HEK293 (cell line): ENCODE results near the gene ZFR.

Experiments used
- CTCF ChIA-PET: fragments of 350-600 bp; formaldehyde crosslinking; extraction: SDS; loops from one replicate; lab custom pipeline; 2021; ENCODE audit warnings: antibody characterized with exemption; lab: Yijun Ruan, JAX
- POLR2A ChIA-PET: fragments of 300-600 bp; formaldehyde crosslinking; extraction: SDS; loops from one replicate; lab custom pipeline; 2020; ENCODE audit warnings: antibody characterized with exemption, inconsistent platforms; lab: Yijun Ruan, JAX
- H3K27ac ChIP-seq: fragments of 200-500 bp; sonication (Bioruptor generic); 2 replicates; pipeline ENCODE4 v1.5.1; 2014; ENCODE audit warnings: low read depth, low read length, control low read depth, inconsistent platforms; ENCODE audit errors: extremely low read depth
- H3K36me3 ChIP-seq, 2 experiments: fragments of 200-500 bp in 1 of 2; sonication (Bioruptor generic) in 1 of 2; 1 replicate in 1 of 2; 2 replicates in 1 of 2; pipeline ENCODE4 v1.5.1; 2014 to 2017; ENCODE audit warnings: inconsistent platforms in 2 of 2, low read length in 2 of 2; ENCODE audit not compliant: control insufficient read depth in 2 of 2, insufficient read depth in 1 of 2
- H3K4me1 ChIP-seq: fragments of 200-500 bp; sonication (Bioruptor generic); 2 replicates; pipeline ENCODE4 v1.5.1; 2014; ENCODE audit warnings: mild to moderate bottlenecking, low read length, inconsistent platforms; ENCODE audit not compliant: control insufficient read depth, insufficient read depth
- H3K4me3 ChIP-seq: 2 replicates; pipeline ENCODE4 v1.5.1; 2011; ENCODE audit warnings: low read depth, mild to moderate bottlenecking, control low read depth, low read length, moderate library complexity
- H3K9me3 ChIP-seq: fragments of 200-500 bp; sonication (Bioruptor generic); 2 replicates; pipeline ENCODE4 v1.5.1; 2014; ENCODE audit warnings: low read depth, low read length, inconsistent platforms; ENCODE audit not compliant: control insufficient read depth, insufficient read depth
- BCL11A ChIP-seq: fragments of 450-650 bp; formaldehyde crosslinking; IDR thresholded peaks from 2 replicates; pipeline ENCODE4 v1.5.1; 2016; ENCODE audit warnings: low read depth, missing biosample characterization, missing genetic modification characterization
- HOXA7 ChIP-seq: sonication (generic); formaldehyde crosslinking; IDR thresholded peaks from 2 replicates; pipeline ENCODE4 v1.8.1; 2022; ENCODE audit warnings: missing genetic modification reagents, borderline replicate concordance
- HOXC10 ChIP-seq: sonication (generic); formaldehyde crosslinking; IDR thresholded peaks from 2 replicates; pipeline ENCODE4 v1.8.1; 2023; ENCODE audit warnings: mild to moderate bottlenecking, missing genetic modification reagents
- RBAK ChIP-seq: fragments of 450-650 bp; formaldehyde crosslinking; IDR thresholded peaks from 2 replicates; pipeline ENCODE4 v1.5.1; 2016; ENCODE audit warnings: missing biosample characterization, missing genetic modification characterization
- SALL2 ChIP-seq: fragments of 450-650 bp; formaldehyde crosslinking; IDR thresholded peaks from 2 replicates; pipeline ENCODE4 v1.5.0; 2017; ENCODE audit warnings: missing biosample characterization, mild to moderate bottlenecking, missing genetic modification characterization, borderline replicate concordance
- SCRT1 ChIP-seq: fragments of 450-650 bp; formaldehyde crosslinking; IDR thresholded peaks from 2 replicates; pipeline ENCODE4 v1.5.1; 2016; ENCODE audit warnings: missing biosample characterization, missing genetic modification characterization, borderline replicate concordance
- YY1 ChIP-seq: fragments of 450-650 bp; formaldehyde crosslinking; IDR thresholded peaks from 2 replicates; pipeline ENCODE4 v1.5.1; 2018; ENCODE audit warnings: missing biosample characterization, missing genetic modification characterization
- ZFHX2 ChIP-seq: fragments of 450-650 bp; formaldehyde crosslinking; conservative IDR thresholded peaks from 2 replicates; pipeline ENCODE4 v1.5.1; 2016; ENCODE audit warnings: missing biosample characterization, missing genetic modification characterization
- ZNF121 ChIP-seq: fragments of 450-650 bp; formaldehyde crosslinking; IDR thresholded peaks from 2 replicates; pipeline ENCODE4 v1.5.1; 2016; ENCODE audit warnings: missing biosample characterization, missing genetic modification characterization
- ZNF140 ChIP-seq: fragments of 450-650 bp; formaldehyde crosslinking; IDR thresholded peaks from 2 replicates; pipeline ENCODE4 v1.5.1; 2016; ENCODE audit warnings: missing biosample characterization, missing genetic modification characterization
- ZNF175 ChIP-seq: fragments of 450-650 bp; formaldehyde crosslinking; IDR thresholded peaks from 2 replicates; pipeline ENCODE4 v1.5.1; 2016; ENCODE audit warnings: missing biosample characterization, missing genetic modification characterization
- ZNF18 ChIP-seq: fragments of 450-650 bp; formaldehyde crosslinking; IDR thresholded peaks from 2 replicates; pipeline ENCODE4 v1.5.1; 2016; ENCODE audit warnings: missing biosample characterization, missing genetic modification characterization
- ZNF292 ChIP-seq: fragments of 450-650 bp; formaldehyde crosslinking; IDR thresholded peaks from 2 replicates; pipeline ENCODE4 v1.5.1; 2016; ENCODE audit warnings: low read depth, missing biosample characterization, missing genetic modification characterization, borderline replicate concordance
- ZNF518A ChIP-seq: fragments of 450-650 bp; formaldehyde crosslinking; conservative IDR thresholded peaks from 2 replicates; pipeline ENCODE4 v1.5.1; 2016; ENCODE audit warnings: low read depth, missing biosample characterization, missing genetic modification characterization
- ZNF544 ChIP-seq: fragments of 450-650 bp; formaldehyde crosslinking; IDR thresholded peaks from 2 replicates; pipeline ENCODE4 v1.5.0; 2017; ENCODE audit warnings: missing biosample characterization, missing genetic modification characterization
- ZNF585B ChIP-seq: fragments of 450-650 bp; formaldehyde crosslinking; IDR thresholded peaks from 2 replicates; pipeline ENCODE4 v1.5.1; 2016; ENCODE audit warnings: missing biosample characterization, missing genetic modification characterization
- ZNF596 ChIP-seq: fragments of 450-650 bp; IDR thresholded peaks from 2 replicates; pipeline ENCODE4 v1.5.0; 2018; ENCODE audit warnings: missing biosample characterization, mild to moderate bottlenecking, missing genetic modification characterization, moderate library complexity
- ZNF704 ChIP-seq: fragments of 450-650 bp; formaldehyde crosslinking; IDR thresholded peaks from 2 replicates; pipeline ENCODE4 v1.5.1; 2016; ENCODE audit warnings: missing biosample characterization, missing genetic modification characterization

Gene ZFR

GRCh38 chr5:32360906-32361305, 83.6 kb downstream of the ZFR start:
- H3K4me1 ChIP-seq: no peaks in the 10 kb centered on the region
- POLR2A ChIA-PET: no interaction called here
- H3K9me3 ChIP-seq: no peaks in the 10 kb centered on the region
- CTCF ChIA-PET: no interaction called here
- H3K36me3 ChIP-seq: peaks cover 72 to 75% of the 10 kb centered on the region in 2 experiments
- no peak overlapping the region for H3K27ac ChIP-seq
- no peak for TF ChIP-seq BCL11A (tag by site-specific recombination)
- no peak for TF ChIP-seq ZNF585B (tag by site-specific recombination)
- TF ChIP-seq YY1 (tag by site-specific recombination): no peak
- no peak for TF ChIP-seq ZNF544 (tag by site-specific recombination)
- no peak for TF ChIP-seq ZNF518A (tag by site-specific recombination)
- TF ChIP-seq HOXA7 (CRISPR knock-in tag): no peak
- H3K4me3 ChIP-seq: no peak overlapping the region

- Histone ChIP-seq H3K4me1 (peaks cover 4% of the 10 kb centered on the region; the same call in 1 of the 2 replicates), H3K36me3 (peaks cover 73 to 74% of the 10 kb centered on the region in 2 experiments), H3K27ac (no peak overlapping the region), H3K9me3 (no peaks in the 10 kb centered on the region), H3K4me3 (no peak overlapping the region)
- POLR2A ChIA-PET: no interaction called here
- TF ChIP-seq SCRT1 (tag by site-specific recombination): no peak
- TF ChIP-seq HOXC10 (CRISPR knock-in tag): no peak
- TF ChIP-seq SALL2 (tag by site-specific recombination): no peak
- no peak for TF ChIP-seq ZNF596
- TF ChIP-seq ZNF175 (tag by site-specific recombination): no peak
- TF ChIP-seq ZNF292 (tag by site-specific recombination): no peak
- CTCF ChIA-PET: interaction anchor here (0.6 kb wide), 1 partner anchor 192 kb away, joined by 3 read pairs; no protein-coding TSS in a partner anchor
Measured at GRCh38 chr5:32358611-32359010, 85.9 kb downstream of the ZFR start.

- CTCF ChIA-PET: no interaction called here
- POLR2A ChIA-PET: no interaction called here
- peaks cover 68 to 70% of the 10 kb centered on the region in 2 experiments for H3K36me3 ChIP-seq
- H3K4me1 ChIP-seq: peaks cover 4% of the 10 kb centered on the region; the same call in 1 of the 2 replicates
- H3K9me3 ChIP-seq: no peaks in the 10 kb centered on the region
- no peak overlapping the region for H3K27ac ChIP-seq
- H3K4me3 ChIP-seq: no peak overlapping the region
- no peak for TF ChIP-seq ZNF140 (tag by site-specific recombination)
- TF ChIP-seq ZFHX2 (tag by site-specific recombination): no peak
- TF ChIP-seq ZNF704: no peak
- TF ChIP-seq RBAK (tag by site-specific recombination): no peak
- no peak for TF ChIP-seq ZNF518A (tag by site-specific recombination)
- TF ChIP-seq ZNF121 (tag by site-specific recombination): no peak
- no peak for TF ChIP-seq ZNF18 (tag by site-specific recombination)
Measured at GRCh38 chr5:32357658-32358057, 86.9 kb downstream of the ZFR start.
